ENCODE measurements around the gene TADA2A.

The TADA2A gene

GRCh38 chr17:37478187-37478586, 71.5 kb downstream of the TADA2A start:
- H3K27ac ChIP-seq (ENCODE audit: extremely low read depth, low read depth, low read length) = no peak overlapping the region
- peaks cover 50 to 63% of the 10 kb centered on the region in 2 experiments for H3K36me3 ChIP-seq (ENCODE audit: control insufficient read depth in 2 of 2, insufficient read depth in 1 of 2, low read length in 2 of 2)
- no peaks in the 10 kb centered on the region; the same call in 1 of the 2 replicates for H3K9me3 ChIP-seq (ENCODE audit: control insufficient read depth, insufficient read depth, low read depth, low read length)
- peaks cover 4% of the 10 kb centered on the region; the same call in 1 of the 2 replicates for H3K4me1 ChIP-seq (ENCODE audit: control insufficient read depth, insufficient read depth, low read length)
- H3K4me3 ChIP-seq (ENCODE audit: low read depth, low read length) = no peak overlapping the region
- ChIA-PET CTCF (no interaction called here), POLR2A (no interaction called here)
- no peak for TF ChIP-seq ZNF292 (tag by site-specific recombination; IDR thresholded peaks at IDR 0.05; ENCODE audit: borderline replicate concordance, low read depth)
- no peak for TF ChIP-seq YY1 (tag by site-specific recombination; IDR thresholded peaks at IDR 0.05)
- 0 out of 2 replicates have a peak, but pooled peaks have one; percentile 6 for TF ChIP-seq ZBTB44 (tag by site-specific recombination; IDR thresholded peaks at IDR 0.05)
- TF ChIP-seq ZNF335 (tag by site-specific recombination; conservative IDR thresholded peaks at IDR 0.05) = 0 out of 2 replicates have a peak, but pooled peaks have one; percentile 24

GRCh38 chr17:37479025-37479424, 72.3 kb downstream of the TADA2A start:
- peaks cover 11% of the 10 kb centered on the region; the same call in 1 of the 2 replicates for H3K4me1 ChIP-seq (ENCODE audit: control insufficient read depth, insufficient read depth, low read length)
- H3K27ac ChIP-seq (ENCODE audit: extremely low read depth, low read depth, low read length) = no peak overlapping the region
- no peak overlapping the region for H3K4me3 ChIP-seq (ENCODE audit: low read depth, low read length)
- POLR2A ChIA-PET = interaction anchor here (0.5 kb wide), 1 partner anchor 109 kb away, joined by 3 read pairs; no protein-coding TSS in a partner anchor
- peaks cover 44 to 55% of the 10 kb centered on the region in 2 experiments for H3K36me3 ChIP-seq (ENCODE audit: control insufficient read depth in 2 of 2, insufficient read depth in 1 of 2, low read length in 2 of 2)
- TF ChIP-seq EGR2 (tag by site-specific recombination; IDR thresholded peaks at IDR 0.05; ENCODE audit: low read depth) (peak; percentile 96), REPIN1 (tag by site-specific recombination; IDR thresholded peaks at IDR 0.05; ENCODE audit: low read depth) (no peak), ZFHX2 (tag by site-specific recombination; conservative IDR thresholded peaks at IDR 0.05) (peak; percentile 97), KLF10 (tag by site-specific recombination; IDR thresholded peaks at IDR 0.05) (no peak)
- H3K9me3 ChIP-seq (ENCODE audit: control insufficient read depth, insufficient read depth, low read depth, low read length) = no peaks in the 10 kb centered on the region; the same call in 1 of the 2 replicates
- CTCF ChIA-PET = interaction anchor here (0.6 kb wide), 1 partner anchor 19 kb away, joined by 5 read pairs; no protein-coding TSS in a partner anchor

- POLR2A ChIA-PET = no interaction called here
- CTCF ChIA-PET = interaction anchor here (0.6 kb wide), 1 partner anchor 107 kb away, joined by 3 read pairs; no protein-coding TSS in a partner anchor
- Histone ChIP-seq H3K9me3 (ENCODE audit: control insufficient read depth, insufficient read depth, low read depth, low read length) (no peaks in the 10 kb centered on the region; the same call in 1 of the 2 replicates), H3K27ac (ENCODE audit: extremely low read depth, low read depth, low read length) (no peak overlapping the region), H3K4me3 (ENCODE audit: low read depth, low read length) (no peak overlapping the region), H3K4me1 (ENCODE audit: control insufficient read depth, insufficient read depth, low read length) (peaks cover 11% of the 10 kb centered on the region; the same call in 1 of the 2 replicates), H3K36me3 (ENCODE audit: control insufficient read depth in 2 of 2, insufficient read depth in 1 of 2, low read length in 2 of 2) (peaks cover 31 to 47% of the 10 kb centered on the region in 2 experiments)
- TF ChIP-seq ZNF121 (tag by site-specific recombination; IDR thresholded peaks at IDR 0.05) = peak; percentile 87
- TF ChIP-seq ZNF140 (tag by site-specific recombination; IDR thresholded peaks at IDR 0.05) = no peak
Observed at GRCh38 chr17:37480427-37480826, 73.7 kb downstream of the TADA2A start.

- peaks cover 14% of the 10 kb centered on the region for H3K4me1 ChIP-seq (ENCODE audit: control insufficient read depth, insufficient read depth, low read length)
- CTCF ChIA-PET = interaction anchor here (0.5 to 0.6 kb wide), 2 partner anchors 9 to 108 kb away, joined by 3 read pairs; no protein-coding TSS in a partner anchor
- no peak for TF ChIP-seq ZNF311 (tag by site-specific recombination; IDR thresholded peaks at IDR 0.05; ENCODE audit: borderline replicate concordance)
- no peak for TF ChIP-seq ZBTB1 (tag by site-specific recombination; IDR thresholded peaks at IDR 0.05)
- peak; percentile 48; the same call in 1 of the 2 replicates for TF ChIP-seq OSR2 (tag by site-specific recombination; IDR thresholded peaks at IDR 0.05)
- TF ChIP-seq PRDM10 (tag by site-specific recombination; IDR thresholded peaks at IDR 0.05) = 0 out of 2 replicates have a peak, but pooled peaks have one; percentile 12
- TF ChIP-seq SP7 (tag by site-specific recombination; IDR thresholded peaks at IDR 0.05) = peak; percentile 53; the same call in 1 of the 2 replicates
- TF ChIP-seq ZNF791 (tag by site-specific recombination; IDR thresholded peaks at IDR 0.05) = no peak
- peak; percentile 56 for TF ChIP-seq ZFHX2 (tag by site-specific recombination; conservative IDR thresholded peaks at IDR 0.05)
- TF ChIP-seq ZNF404 (tag by site-specific recombination; IDR thresholded peaks at IDR 0.05) = no peak
- no peak for TF ChIP-seq ZNF514 (tag by site-specific recombination; IDR thresholded peaks at IDR 0.05)
- TF ChIP-seq ZNF664 (tag by site-specific recombination; IDR thresholded peaks at IDR 0.05) = peak; percentile 62; the same call in 1 of the 2 replicates
- TF ChIP-seq ZNF18 (tag by site-specific recombination; IDR thresholded peaks at IDR 0.05) = peak; percentile 46; the same call in 1 of the 2 replicates
Observed at GRCh38 chr17:37481001-37481665, 74.4 kb downstream of the TADA2A start.

More at GRCh38 chr17:37481001-37481665, 74.4 kb downstream of the TADA2A start:
- POLR2A ChIA-PET = interaction anchor here (0.7 to 0.8 kb wide), 3 partner anchors 9 to 122 kb away, joined by 3 read pairs; partner anchors contain the start of gene DUSP14
- Histone ChIP-seq H3K27ac (ENCODE audit: extremely low read depth, low read depth, low read length) (no peak overlapping the region), H3K36me3 (ENCODE audit: control insufficient read depth in 2 of 2, insufficient read depth in 1 of 2, low read length in 2 of 2) (peaks cover 26 to 40% of the 10 kb centered on the region in 2 experiments), H3K4me3 (ENCODE audit: low read depth, low read length) (no peak overlapping the region), H3K9me3 (ENCODE audit: control insufficient read depth, insufficient read depth, low read depth, low read length) (no peaks in the 10 kb centered on the region; the same call in 1 of the 2 replicates)

All from HEK293 (cell line).